Stomach (tissue), 9 donors: Measurements from ENCODE around the gene PPP1R13L. TPM values are rescaled to one million over a fixed set of nuclear protein-coding genes. Genes with fewer than 3 reads are reported as not detected.
A peak's percentile ranks its signal among the peaks of the same experiment; 100 is the strongest.
"Not testable (repeated sequence)": the region's sequence is repeated elsewhere in the genome, so short reads cannot be mapped to it uniquely, and the experiment has no call there.

Source experiments
- DNase-seq, 2 donors: peaks; one replicate each; pipeline versions ENCODE4 v3.0.0 to v3.0.0-alpha.2; 2013 to 2019
- H3K27ac ChIP-seq, 5 donors: fragments of 200-600 bp in 4 of 5; sonication (generic) in 4 of 5; one replicate each; pipeline ENCODE4 v1.5.1; 2013 to 2019; ENCODE audit warnings: mild to moderate bottlenecking in 1 of 5, moderate library complexity in 1 of 5
- H3K27me3 ChIP-seq, 3 donors: fragments of 200-600 bp; sonication (generic); one replicate each; pipeline ENCODE4 v1.5.1; 2017 to 2019; ENCODE audit warnings: mixed run types in 1 of 3
- H3K36me3 ChIP-seq, 4 donors: fragments of 200-600 bp; sonication (generic); 1 replicate in 3 of 4; 2 replicates in 1 of 4; pipeline ENCODE4 v1.5.1; 2016 to 2019
- H3K4me1 ChIP-seq, 4 donors: fragments of 200-600 bp; sonication (generic); one replicate each; pipeline ENCODE4 v1.5.1; 2016 to 2019
- H3K4me3 ChIP-seq, 4 donors: fragments of 200-600 bp; sonication (generic) in 3 of 4; one replicate each; pipeline ENCODE4 v1.5.1; 2016 to 2019; ENCODE audit warnings: mild to moderate bottlenecking in 1 of 4
- H3K9me3 ChIP-seq, 4 donors: fragments of 200-600 bp; sonication (generic); one replicate each; pipeline ENCODE4 v1.5.1; 2016 to 2019
- EP300 ChIP-seq: sonication (generic); formaldehyde crosslinking; IDR thresholded peaks from one replicate; pipeline ENCODE4 v1.6.1; 2017; ENCODE audit warnings: antibody characterized with exemption
- POLR2A ChIP-seq, 4 donors: fragments of 450-650 bp; IDR thresholded peaks; one replicate each; pipeline ENCODE4 v1.6.1; 2016; ENCODE audit warnings: antibody characterized with exemption in 4 of 4, control low read depth in 2 of 4, mild to moderate bottlenecking in 1 of 4, moderate library complexity in 1 of 4
- POLR2AphosphoS5 ChIP-seq, 3 donors: sonication (generic); formaldehyde crosslinking; IDR thresholded peaks; one replicate each; pipeline ENCODE4 v1.6.1; 2016; ENCODE audit warnings: antibody characterized with exemption in 3 of 3
- WGBS, 5 donors: extraction: QIAGEN DNeasy Blood & Tissue Kit in 3 of 5; methylation state at CpG; one replicate each; pipeline versions ENCODE4 v1.1.5 to v1.1.7; 2013 to 2018; 5-methylcytosine and 5-hydroxymethylcytosine counted together
- intact Hi-C: fragments of 100-400 bp; cut with DNase I; formaldehyde crosslinking; loops from one replicate; pipeline ENCODE4 v1.15.1; 2023; ENCODE audit warnings: low total_unique reads
- polyA plus RNA-seq, 3 donors: library from polyadenylated mRNA; stranded (reverse); fragments of 200-250 nt; gene quantifications; one replicate each; pipeline ENCODE4 v1.2.3, GENCODE V29; 2013
- total RNA-seq, 5 donors: library from RNA; depleted of rRNA; stranded (reverse); fragments of >200 nt; gene quantifications; one replicate each; pipeline versions ENCODE4 v1.1.0 to v1.2.3, GENCODE V29; 2014 to 2016
- TF ChIP-seq, protein P1 (sequence below), 7 experiments: fragments of 450-650 bp in 4 of 7; fragments of 200-600 bp in 3 of 7; sonication (generic) in 3 of 7; IDR thresholded peaks; one replicate each; pipeline ENCODE4 v1.5.1; 2016 to 2019; ENCODE audit warnings: antibody characterized with exemption in 7 of 7, control low read depth in 2 of 7, mild to moderate bottlenecking in 1 of 7
- donor health status: healthy with polysubstance abuse.
- donor health status: Bipolar disorder and iron deficiency.
- donor health status: healthy.

The PPP1R13L gene
- total and polyA plus RNA-seq, 8 donors, result 2.4 to 120 (median 19.9) TPM

DNA sequence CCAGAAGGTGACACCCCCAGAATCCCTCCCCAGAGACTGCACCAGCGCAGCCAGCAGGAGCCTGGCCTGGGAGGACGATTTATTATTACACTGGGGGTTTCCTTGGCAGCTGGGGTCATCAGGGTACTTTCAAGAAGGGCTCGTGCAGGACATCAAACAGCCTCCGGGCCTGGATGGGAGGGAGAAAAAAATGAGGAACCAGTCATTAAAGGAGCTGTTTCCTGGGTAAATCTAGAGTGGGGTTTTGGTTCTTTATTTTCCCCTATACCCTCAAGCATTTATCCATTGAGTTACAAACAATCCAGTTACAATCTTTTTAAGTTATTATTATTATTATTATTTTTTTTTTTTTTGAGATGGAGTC, 4.7 kb upstream of the PPP1R13L start:
- TF ChIP-seq POLR2AphosphoS5 (IDR thresholded peaks at IDR 0.05) (no peak), EP300 (no peak), POLR2A (IDR thresholded peaks at IDR 0.05) (no peak)
- TF ChIP-seq, protein P1, sequence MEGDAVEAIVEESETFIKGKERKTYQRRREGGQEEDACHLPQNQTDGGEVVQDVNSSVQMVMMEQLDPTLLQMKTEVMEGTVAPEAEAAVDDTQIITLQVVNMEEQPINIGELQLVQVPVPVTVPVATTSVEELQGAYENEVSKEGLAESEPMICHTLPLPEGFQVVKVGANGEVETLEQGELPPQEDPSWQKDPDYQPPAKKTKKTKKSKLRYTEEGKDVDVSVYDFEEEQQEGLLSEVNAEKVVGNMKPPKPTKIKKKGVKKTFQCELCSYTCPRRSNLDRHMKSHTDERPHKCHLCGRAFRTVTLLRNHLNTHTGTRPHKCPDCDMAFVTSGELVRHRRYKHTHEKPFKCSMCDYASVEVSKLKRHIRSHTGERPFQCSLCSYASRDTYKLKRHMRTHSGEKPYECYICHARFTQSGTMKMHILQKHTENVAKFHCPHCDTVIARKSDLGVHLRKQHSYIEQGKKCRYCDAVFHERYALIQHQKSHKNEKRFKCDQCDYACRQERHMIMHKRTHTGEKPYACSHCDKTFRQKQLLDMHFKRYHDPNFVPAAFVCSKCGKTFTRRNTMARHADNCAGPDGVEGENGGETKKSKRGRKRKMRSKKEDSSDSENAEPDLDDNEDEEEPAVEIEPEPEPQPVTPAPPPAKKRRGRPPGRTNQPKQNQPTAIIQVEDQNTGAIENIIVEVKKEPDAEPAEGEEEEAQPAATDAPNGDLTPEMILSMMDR (IDR thresholded peaks at IDR 0.05), result no peak

DNA sequence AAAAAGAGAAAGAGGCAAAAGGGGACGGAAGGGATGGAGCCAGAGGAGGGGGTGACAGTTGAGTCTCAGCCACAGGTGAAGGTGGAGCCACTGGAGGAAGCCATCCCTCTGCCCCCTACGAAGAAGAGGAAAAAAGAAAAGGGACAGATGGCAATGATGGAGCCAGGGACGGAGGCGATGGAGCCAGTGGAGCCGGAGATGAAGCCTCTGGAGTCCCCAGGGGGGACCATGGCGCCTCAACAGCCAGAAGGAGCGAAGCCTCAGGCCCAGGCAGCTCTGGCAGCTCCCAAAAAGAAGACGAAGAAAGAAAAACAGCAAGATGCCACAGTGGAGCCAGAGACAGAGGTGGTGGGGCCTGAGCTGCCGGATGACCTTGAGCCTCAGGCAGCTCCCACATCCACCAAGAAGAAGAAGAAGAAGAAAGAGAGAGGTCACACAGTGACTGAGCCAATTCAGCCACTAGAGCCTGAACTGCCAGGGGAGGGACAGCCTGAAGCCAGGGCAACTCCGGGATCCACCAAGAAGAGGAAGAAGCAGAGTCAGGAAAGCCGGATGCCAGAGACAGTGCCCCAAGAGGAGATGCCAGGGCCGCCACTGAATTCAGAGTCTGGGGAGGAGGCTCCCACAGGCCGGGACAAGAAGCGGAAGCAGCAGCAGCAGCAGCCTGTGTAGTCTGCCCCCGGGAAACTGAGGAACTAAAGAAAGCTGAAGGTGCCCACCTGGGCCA, 4.1 kb upstream of the PPP1R13L start:
- no peak overlapping the region for H3K27ac ChIP-seq
- peaks cover 19 to 38% (median 31%) of the 10 kb centered on the region in 4 donors for H3K4me1 ChIP-seq
- no peaks in the 10 kb centered on the region for H3K9me3 ChIP-seq
- H3K4me3 ChIP-seq, result no peak overlapping the region
- intact Hi-C loops, result no loop called here
- H3K36me3 ChIP-seq, result peaks cover 12 to 46% (median 32%) of the 10 kb centered on the region in 4 donors
- TF ChIP-seq, protein P1 (IDR thresholded peaks at IDR 0.05), result no peak
- TF ChIP-seq POLR2A (IDR thresholded peaks at IDR 0.05) (no peak), POLR2AphosphoS5 (IDR thresholded peaks at IDR 0.05) (no peak), EP300 (no peak)
- peaks cover 0 to 11% (median 9%) of the 10 kb centered on the region in 3 donors for H3K27me3 ChIP-seq
- no peak for DNase-seq
- 86 to 91% (median 89%) methylated on average over 15 of the region's 15 CpGs for WGBS, 5 donors

More for the DNA sequence above, 4.7 kb upstream of the PPP1R13L start:
- no peak overlapping the region for H3K4me3 ChIP-seq
- intact Hi-C loops, result no loop called here
- WGBS, 5 donors, result 58 to 77% (median 63%) methylated on average over 4 of the region's 4 CpGs
- H3K27ac ChIP-seq, result no peak overlapping the region
- H3K27me3 ChIP-seq, result peaks cover 0 to 6% (median 4%) of the 10 kb centered on the region in 3 donors
- DNase-seq, result no peak
- peaks cover 14 to 32% (median 26%) of the 10 kb centered on the region in 4 donors for H3K4me1 ChIP-seq
- no peaks in the 10 kb centered on the region for H3K9me3 ChIP-seq
- peaks cover 12 to 51% (median 37%) of the 10 kb centered on the region in 4 donors for H3K36me3 ChIP-seq

DNA sequence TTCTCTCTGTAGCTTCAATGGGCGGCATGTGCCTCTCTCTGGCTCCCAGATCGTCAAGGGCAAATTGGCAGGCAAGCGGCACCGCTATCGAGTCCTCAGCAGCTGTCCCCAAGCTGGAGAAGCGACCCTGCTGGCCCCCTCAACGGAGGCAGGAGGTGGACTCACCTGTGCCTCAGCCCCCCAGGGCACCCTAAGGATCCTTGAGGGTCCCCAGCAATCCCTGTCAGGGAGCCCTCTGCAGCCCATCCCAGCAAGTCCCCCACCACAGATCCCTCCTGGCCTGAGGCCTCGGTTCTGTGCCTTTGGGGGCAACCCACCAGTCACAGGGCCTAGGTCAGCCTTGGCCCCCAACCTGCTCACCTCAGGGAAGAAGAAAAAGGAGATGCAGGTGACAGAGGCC, 3.3 kb upstream of the PPP1R13L start:
- H3K27ac ChIP-seq, result no peak overlapping the region
- intact Hi-C loops, result no loop called here
- peaks cover 28 to 46% (median 39%) of the 10 kb centered on the region in 4 donors for H3K4me1 ChIP-seq
- H3K27me3 ChIP-seq, result peaks cover 0 to 20% (median 13%) of the 10 kb centered on the region in 3 donors
- H3K36me3 ChIP-seq, result peaks cover 5 to 37% (median 23%) of the 10 kb centered on the region in 4 donors
- WGBS, 5 donors, result 83 to 92% (median 84%) methylated on average over 7 to 8 of the region's 8 CpGs
- TF ChIP-seq, protein P1 (IDR thresholded peaks at IDR 0.05), result no peak
- TF ChIP-seq EP300, result no peak
- TF ChIP-seq POLR2A (IDR thresholded peaks at IDR 0.05), result no peak
- TF ChIP-seq POLR2AphosphoS5 (IDR thresholded peaks at IDR 0.05), result no peak
- DNase-seq, result no peak
- H3K9me3 ChIP-seq, result no peaks in the 10 kb centered on the region
- no peak overlapping the region for H3K4me3 ChIP-seq

- intact Hi-C loops, H3K9me3 ChIP-seq, H3K27ac ChIP-seq, DNase-seq: not testable (repeated sequence)
- WGBS, 5 donors, result 67 to 79% (median 76%) methylated on average over 5 of the region's 5 CpGs
- H3K4me3 ChIP-seq, result peak overlapping the region in 2 of 4 donors; percentile 81 to 87
- H3K4me1 ChIP-seq, result peaks cover 32 to 52% (median 43%) of the 10 kb centered on the region in 4 donors
- H3K27me3 ChIP-seq, result peaks cover 0 to 24% (median 13%) of the 10 kb centered on the region in 3 donors
- H3K36me3 ChIP-seq, result peaks cover 0 to 32% (median 18%) of the 10 kb centered on the region in 4 donors
Observed at GRCh38 chr19:45407585-45407984, 2.7 kb upstream of the PPP1R13L start.

- DNase-seq, result no peak
- Histone ChIP-seq H3K36me3 (peaks cover 0 to 26% (median 13%) of the 10 kb centered on the region in 4 donors), H3K27ac (peak overlapping the region in 2 of 5 donors; percentile 89 to 91), H3K27me3 (peaks cover 0 to 28% (median 13%) of the 10 kb centered on the region in 3 donors), H3K4me3 (peak overlapping the region; percentile 65 to 87 (median 80)), H3K9me3 (no peaks in the 10 kb centered on the region), H3K4me1 (peaks cover 35 to 57% (median 48%) of the 10 kb centered on the region in 4 donors)
- TF ChIP-seq, protein P1 (IDR thresholded peaks at IDR 0.05), result no peak
- TF ChIP-seq POLR2AphosphoS5 (IDR thresholded peaks at IDR 0.05) (no peak), POLR2A (IDR thresholded peaks at IDR 0.05) (no peak), EP300 (no peak)
- WGBS, 5 donors, result 1 to 3% (median 1%) methylated on average over 7 to 10 of the region's 10 CpGs
- intact Hi-C loops, result no loop called here
Observed at GRCh38 chr19:45407091-45407375, 2.2 kb upstream of the PPP1R13L start.
